ENCODE measurements around the gene KERA.

- no peak for TF ChIP-seq CTCF (IDR thresholded peaks at IDR 0.05)
- TF ChIP-seq POLR2A (IDR thresholded peaks at IDR 0.05), result no peak
These were observed 1.3 kb downstream of the KERA start for GRCh38 chr12:91056488-91056887.
